Loucy (cell line): Measurements from ENCODE around the gene MTR.

ENCODE experiments used
- H2AFZ ChIP-seq: fragments of 200-600 bp; sonication (generic); 2 replicates; pipeline ENCODE4 v1.6.0; 2016; ENCODE audit warnings: antibody characterized with exemption, mild to moderate bottlenecking, low read length, moderate library complexity
- H3F3A ChIP-seq: fragments of 200-600 bp; 2 replicates; pipeline ENCODE4 v1.6.0; 2016; ENCODE audit warnings: antibody characterized with exemption, low read depth, mild to moderate bottlenecking
- H3K27me3 ChIP-seq: fragments of 200-600 bp; sonication (generic); 2 replicates; pipeline ENCODE4 v1.6.1; 2014; ENCODE audit warnings: low read length, mild to moderate bottlenecking; ENCODE audit not compliant: insufficient read depth, poor library complexity, severe bottlenecking
- H3K36me3 ChIP-seq: fragments of 200-600 bp; sonication (generic); 2 replicates; pipeline ENCODE4 v1.6.1; 2016; ENCODE audit warnings: low read length; ENCODE audit not compliant: insufficient read depth
- H3K4me1 ChIP-seq: fragments of 200-600 bp; sonication (generic); 2 replicates; pipeline ENCODE4 v1.5.1; 2014; ENCODE audit warnings: low read length, mild to moderate bottlenecking; ENCODE audit not compliant: insufficient read depth, poor library complexity, severe bottlenecking
- H3K4me2 ChIP-seq: fragments of 200-600 bp; sonication (generic); 2 replicates; pipeline ENCODE4 v1.6.0; 2014; ENCODE audit warnings: antibody characterized with exemption, low read length, low read depth, mild to moderate bottlenecking; ENCODE audit not compliant: poor library complexity, severe bottlenecking
- H3K4me3 ChIP-seq: fragments of 200-600 bp; sonication (generic); 2 replicates; pipeline ENCODE4 v1.5.1; 2014; ENCODE audit warnings: low read length, mild to moderate bottlenecking, mixed read lengths; ENCODE audit not compliant: poor library complexity, severe bottlenecking
- H3K79me2 ChIP-seq: fragments of 200-600 bp; sonication (generic); 2 replicates; pipeline ENCODE4 v1.6.1; 2014; ENCODE audit warnings: low read length; ENCODE audit not compliant: insufficient read depth
- H3K9ac ChIP-seq: fragments of 200-600 bp; sonication (generic); 2 replicates; pipeline ENCODE4 v1.6.0; 2014; ENCODE audit warnings: mild to moderate bottlenecking, low read depth, low read length, moderate library complexity; ENCODE audit not compliant: poor library complexity, severe bottlenecking
- H3K9me2 ChIP-seq: fragments of 200-600 bp; sonication (generic); replicated peaks from 2 replicates; pipeline ENCODE4 v1.6.1; 2016; ENCODE audit warnings: low read depth, low read length, mixed read lengths
- H3K9me3 ChIP-seq: fragments of 200-600 bp; sonication (generic); 2 replicates; pipeline ENCODE4 v1.6.1; 2014; ENCODE audit warnings: mild to moderate bottlenecking, antibody characterized with exemption, low read length, low read depth; ENCODE audit not compliant: insufficient read depth
- H4K20me1 ChIP-seq: fragments of 200-600 bp; sonication (generic); 2 replicates; pipeline ENCODE4 v1.6.0; 2014; ENCODE audit warnings: antibody characterized with exemption, low read length, mild to moderate bottlenecking; ENCODE audit not compliant: insufficient read depth, poor library complexity, severe bottlenecking
- CTCF ChIP-seq: fragments of 200-600 bp; sonication (generic); conservative IDR thresholded peaks from 2 replicates; pipeline ENCODE4 v1.5.1; 2014; ENCODE audit warnings: mild to moderate bottlenecking, antibody characterized with exemption, low read length
- EZH2phosphoT487 ChIP-seq: fragments of 200-600 bp; IDR thresholded peaks from 2 replicates; pipeline ENCODE4 v1.6.1; 2018; ENCODE audit warnings: antibody characterized with exemption, mild to moderate bottlenecking, moderate library complexity, borderline replicate concordance

Gene MTR

GRCh38 chr1:236819856-236820255 is 24.8 kb downstream of the MTR start:
- H4K20me1 ChIP-seq: no peaks in the 10 kb centered on the region
- H3K9me3 ChIP-seq: no peaks in the 10 kb centered on the region
- no peak overlapping the region for H3K4me3 ChIP-seq
- H3K9me2 ChIP-seq: no peaks in the 10 kb centered on the region
- no peak for TF ChIP-seq CTCF
- TF ChIP-seq EZH2phosphoT487: no peak
- H3K9ac ChIP-seq: no peak overlapping the region
- H3K27me3 ChIP-seq: no peaks in the 10 kb centered on the region
- H3K4me1 ChIP-seq: no peaks in the 10 kb centered on the region
- H3K4me2 ChIP-seq: no peak overlapping the region
- peaks cover 5% of the 10 kb centered on the region; the same call in 1 of the 2 replicates for H3K79me2 ChIP-seq
- no peaks in the 10 kb centered on the region for H3F3A ChIP-seq
- H3K36me3 ChIP-seq: peaks cover 85% of the 10 kb centered on the region; the same call in 1 of the 2 replicates
- no peak overlapping the region for H2AFZ ChIP-seq

- TF ChIP-seq CTCF (no peak), EZH2phosphoT487 (no peak)
- H4K20me1 ChIP-seq: no peaks in the 10 kb centered on the region
- no peak overlapping the region for H3K4me2 ChIP-seq
- H3K36me3 ChIP-seq: peaks cover 83% of the 10 kb centered on the region
- no peak overlapping the region for H3K4me3 ChIP-seq
- H2AFZ ChIP-seq: no peak overlapping the region
- H3K27me3 ChIP-seq: no peaks in the 10 kb centered on the region
- H3F3A ChIP-seq: no peaks in the 10 kb centered on the region
- H3K79me2 ChIP-seq: peaks cover 5% of the 10 kb centered on the region; the same call in 1 of the 2 replicates
- no peaks in the 10 kb centered on the region for H3K4me1 ChIP-seq
- no peaks in the 10 kb centered on the region for H3K9me2 ChIP-seq
- H3K9ac ChIP-seq: no peak overlapping the region
- H3K9me3 ChIP-seq: no peaks in the 10 kb centered on the region
These were observed 26.1 kb downstream of the MTR start for GRCh38 chr1:236821091-236821627.

GRCh38 chr1:236823559-236823958 is 28.5 kb downstream of the MTR start:
- H3K4me3 ChIP-seq: no peak overlapping the region
- H3K4me2 ChIP-seq: no peak overlapping the region
- TF ChIP-seq EZH2phosphoT487: no peak
- no peak for TF ChIP-seq CTCF
- H3K9me3 ChIP-seq: no peaks in the 10 kb centered on the region
- H3K27me3 ChIP-seq: no peaks in the 10 kb centered on the region
- no peak overlapping the region for H3K9ac ChIP-seq
- H2AFZ ChIP-seq: no peak overlapping the region
- H3K4me1 ChIP-seq: no peaks in the 10 kb centered on the region
- H3K36me3 ChIP-seq: peaks cover 76% of the 10 kb centered on the region
- peaks cover 5% of the 10 kb centered on the region; the same call in 1 of the 2 replicates for H3K79me2 ChIP-seq
- H4K20me1 ChIP-seq: no peaks in the 10 kb centered on the region
- no peaks in the 10 kb centered on the region for H3K9me2 ChIP-seq
- H3F3A ChIP-seq: no peaks in the 10 kb centered on the region
